Colon (tissue), 2 donors: ENCODE data around the gene MAP1LC3B2.
"Not testable (repeated sequence)": the region's sequence is repeated elsewhere in the genome, so short reads cannot be mapped to it uniquely, and the experiment has no call there.

Source experiments
- FAIRE-seq: peaks from 2 replicates; lab custom pipeline; 2012; peaks lifted over from hg19 to GRCh38; lab: Jason Lieb, UNC
- donor health status: control.
- donor health status: control.

The MAP1LC3B2 gene

GRCh38 chr12:116561181-116561821, 2.1 kb downstream of the MAP1LC3B2 start:
- no peak for FAIRE-seq

GRCh38 chr12:116562090-116562489, 2.9 kb downstream of the MAP1LC3B2 start:
- FAIRE-seq = no peak

GRCh38 chr12:116563262-116563661, 4.1 kb downstream of the MAP1LC3B2 start:
- no peak for FAIRE-seq

- no peak for FAIRE-seq
Measured at GRCh38 chr12:116564080-116564479, 4.9 kb downstream of the MAP1LC3B2 start.

GRCh38 chr12:116565221-116565620, 6.0 kb downstream of the MAP1LC3B2 start:
- not testable (repeated sequence) for FAIRE-seq

GRCh38 chr12:116565963-116566362, 6.8 kb downstream of the MAP1LC3B2 start:
- no peak for FAIRE-seq

- no peak for FAIRE-seq
Measured at GRCh38 chr12:116568203-116568602, 9.0 kb downstream of the MAP1LC3B2 start.

- no peak for FAIRE-seq
Measured at GRCh38 chr12:116571089-116571488, 11.9 kb downstream of the MAP1LC3B2 start.

- no peak for FAIRE-seq
Measured at GRCh38 chr12:116573776-116574175, 14.6 kb downstream of the MAP1LC3B2 start.

- not testable (repeated sequence) for FAIRE-seq
Measured at GRCh38 chr12:116575754-116576153, 16.6 kb downstream of the MAP1LC3B2 start.

- FAIRE-seq = no peak
Measured at GRCh38 chr12:116577154-116577561, 18.0 kb downstream of the MAP1LC3B2 start.

- no peak for FAIRE-seq
Measured at GRCh38 chr12:116578051-116578450, 18.9 kb downstream of the MAP1LC3B2 start.

GRCh38 chr12:116582610-116583009, 23.4 kb downstream of the MAP1LC3B2 start:
- FAIRE-seq = no peak

GRCh38 chr12:116583129-116583694, 24.0 kb downstream of the MAP1LC3B2 start:
- no peak for FAIRE-seq

GRCh38 chr12:116587270-116587669, 28.1 kb downstream of the MAP1LC3B2 start:
- no peak for FAIRE-seq

- no peak for FAIRE-seq
Measured at GRCh38 chr12:116588390-116589028, 29.3 kb downstream of the MAP1LC3B2 start.

- no peak for FAIRE-seq
Measured at GRCh38 chr12:116589581-116589980, 30.4 kb downstream of the MAP1LC3B2 start.

- no peak for FAIRE-seq
Measured at GRCh38 chr12:116590561-116590960, 31.4 kb downstream of the MAP1LC3B2 start.

- no peak for FAIRE-seq
Measured at GRCh38 chr12:116591855-116592637, 32.9 kb downstream of the MAP1LC3B2 start.

GRCh38 chr12:116592731-116593130, 33.5 kb downstream of the MAP1LC3B2 start:
- FAIRE-seq = no peak

GRCh38 chr12:116594325-116595038, 35.3 kb downstream of the MAP1LC3B2 start:
- FAIRE-seq = no peak

- no peak for FAIRE-seq
Measured at GRCh38 chr12:116595186-116595585, 36.0 kb downstream of the MAP1LC3B2 start.
